NCI-H2029 (cell line): ENCODE data around the gene TTL.
"Not testable (repeated sequence)": the region's sequence is repeated elsewhere in the genome, so short reads cannot be mapped to it uniquely, and the experiment has no call there.

Experiments
- DNase-seq: peaks from one replicate; lab custom pipeline; 2025; lab: John Stamatoyannopoulos, UW

TTL gene

GRCh38 chr2:112481528-112482233 lies at the start of gene TTL:
Gene TTL, plus strand, starts transcription at chr2:112482156. Its CDS starts 189 bp downstream, at chr2:112482345.
- DNase-seq, result peak; percentile 49

GRCh38 chr2:112432390-112432734 lies 49.6 kb upstream of the TTL start:
- not testable (repeated sequence) for DNase-seq

GRCh38 chr2:112432735-112433479 lies 49.0 kb upstream of the TTL start:
- DNase-seq, result not testable (repeated sequence)

GRCh38 chr2:112433480-112433879 lies 48.5 kb upstream of the TTL start, which contains the start of gene RGPD8:
Gene RGPD8, minus strand, starts transcription at chr2:112433645. Its CDS starts 192 bp downstream, at chr2:112433453.
- not testable (repeated sequence) for DNase-seq

- DNase-seq, result no peak
Measured at GRCh38 chr2:112433932-112434730, 47.8 kb upstream of the TTL start.

GRCh38 chr2:112434890-112435715 lies 46.9 kb upstream of the TTL start:
- not testable (repeated sequence) for DNase-seq

GRCh38 chr2:112435716-112436431 lies 46.1 kb upstream of the TTL start:
- DNase-seq, result not testable (repeated sequence)

GRCh38 chr2:112436993-112437392 lies 45.0 kb upstream of the TTL start:
- not testable (repeated sequence) for DNase-seq

GRCh38 chr2:112437405-112437831 lies 44.5 kb upstream of the TTL start:
- not testable (repeated sequence) for DNase-seq

GRCh38 chr2:112438603-112439261 lies 43.2 kb upstream of the TTL start:
- not testable (repeated sequence) for DNase-seq

GRCh38 chr2:112444256-112444655 lies 37.7 kb upstream of the TTL start:
- not testable (repeated sequence) for DNase-seq

GRCh38 chr2:112449854-112450253 lies 32.1 kb upstream of the TTL start:
- DNase-seq, result no peak

GRCh38 chr2:112451317-112451716 lies 30.6 kb upstream of the TTL start:
- no peak for DNase-seq

- DNase-seq, result no peak
Measured at GRCh38 chr2:112454586-112454985, 27.4 kb upstream of the TTL start.

- no peak for DNase-seq
Measured at GRCh38 chr2:112459372-112459771, 22.6 kb upstream of the TTL start.

GRCh38 chr2:112462178-112462577 lies 19.8 kb upstream of the TTL start:
- DNase-seq, result no peak

GRCh38 chr2:112463256-112463655 lies 18.7 kb upstream of the TTL start:
- no peak for DNase-seq

- DNase-seq, result no peak
Measured at GRCh38 chr2:112465382-112465781, 16.6 kb upstream of the TTL start.

- no peak for DNase-seq
Measured at GRCh38 chr2:112472547-112473263, 9.3 kb upstream of the TTL start.
